ENCODE data around the gene PRR7.

DNA sequence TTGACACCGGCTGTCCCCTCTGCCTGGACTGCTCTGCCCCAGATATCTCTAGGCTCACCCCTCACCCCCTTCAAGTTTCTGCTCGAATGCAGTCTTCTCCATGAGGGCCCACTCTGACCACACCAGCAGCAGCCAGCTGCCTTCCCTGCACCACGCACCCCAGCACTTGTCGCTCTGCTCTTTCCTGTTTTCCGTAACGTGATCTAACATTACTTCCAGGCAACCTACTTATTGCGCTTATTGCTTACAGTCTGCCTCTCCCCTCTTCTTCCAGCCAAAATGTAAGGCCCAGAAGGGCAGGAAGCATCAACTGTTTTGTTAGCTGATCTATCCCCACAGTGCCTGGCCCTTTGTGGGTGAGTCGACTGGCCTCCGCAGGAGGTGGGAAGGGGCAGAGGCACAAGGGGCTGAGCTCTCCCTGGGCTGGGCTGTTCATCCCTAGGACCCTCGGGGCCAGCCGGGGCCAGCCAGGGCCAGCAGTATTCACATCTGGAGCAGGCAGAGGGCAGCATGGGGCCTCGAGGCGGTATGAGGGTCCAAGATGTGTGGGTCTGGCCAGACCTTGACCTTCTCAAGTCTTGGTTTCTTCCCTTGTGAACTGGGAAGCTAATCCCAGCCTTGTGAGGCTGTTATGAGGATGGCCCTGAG, 38.4 kb downstream of the PRR7 start:
- no peak for TF ChIP-seq CTCF (IDR thresholded peaks at IDR 0.05)
- no peak for TF ChIP-seq POLR2A (IDR thresholded peaks at IDR 0.05)
